Erythroblast (primary cell): ENCODE results near the gene PLPP4.

ENCODE experiments used
- DNase-seq, 2 experiments: peaks; one replicate each; lab custom pipeline; 2025; lab: John Stamatoyannopoulos, UW
- GATA1 ChIP-seq: IDR thresholded peaks from 2 replicates; pipeline ENCODE4 v1.6.1; 2011; ENCODE audit warnings: low read depth, mild to moderate bottlenecking, control low read depth, low read length, moderate library complexity
- POLR2A ChIP-seq: IDR thresholded peaks from 2 replicates; pipeline ENCODE4 v1.6.1; 2011; ENCODE audit warnings: mild to moderate bottlenecking, low read length

The PLPP4 gene

GRCh38 chr10:120628197-120628596, 171.2 kb downstream of the PLPP4 start:
- TF ChIP-seq POLR2A: no peak
- no peak for TF ChIP-seq GATA1

GRCh38 chr10:120630266-120630665, 173.2 kb downstream of the PLPP4 start:
- DNase-seq: no peak
- TF ChIP-seq GATA1: no peak
- TF ChIP-seq POLR2A: no peak

More at GRCh38 chr10:120628197-120628596, 171.2 kb downstream of the PLPP4 start:
- DNase-seq: no peak

- no peak for TF ChIP-seq GATA1
- TF ChIP-seq POLR2A: no peak
These were observed 175.0 kb downstream of the PLPP4 start for GRCh38 chr10:120632047-120632446.

GRCh38 chr10:120632942-120633341, 175.9 kb downstream of the PLPP4 start:
- DNase-seq: no peak
- no peak for TF ChIP-seq GATA1
- TF ChIP-seq POLR2A: no peak

More at GRCh38 chr10:120632047-120632446, 175.0 kb downstream of the PLPP4 start:
- DNase-seq: no peak

- peak in 1 of 2 experiments; percentile 2 for DNase-seq
- TF ChIP-seq POLR2A (no peak), GATA1 (no peak)
These were observed 177.6 kb downstream of the PLPP4 start for GRCh38 chr10:120634659-120635058.
